Activated naive CD8-positive, alpha-beta T cell treated with anti-CD3 and anti-CD28 coated beads for 36 hours (primary cell): ENCODE results near the gene GJA4. TPM values are rescaled to one million over a fixed set of nuclear protein-coding genes. Genes with fewer than 3 reads are reported as not detected.

Experiments
- DNase-seq: peaks from one replicate; pipeline ENCODE4 v3.0.0; 2021
- H3K27ac Mint-ChIP-seq: one replicate; pipeline ENCODE4 v1.8.0; 2022; ENCODE audit warnings: mild to moderate bottlenecking, moderate library complexity, mixed read lengths
- H3K27me3 Mint-ChIP-seq: one replicate; pipeline ENCODE4 v1.8.0; 2022; ENCODE audit warnings: mild to moderate bottlenecking, mixed read lengths
- H3K36me3 Mint-ChIP-seq: one replicate; pipeline ENCODE4 v1.8.0; 2021; ENCODE audit warnings: mild to moderate bottlenecking, mixed read lengths
- H3K4me1 Mint-ChIP-seq: one replicate; pipeline ENCODE4 v1.8.0; 2021; ENCODE audit warnings: mixed read lengths
- H3K4me3 Mint-ChIP-seq: one replicate; pipeline ENCODE4 v1.8.0; 2022; ENCODE audit warnings: mild to moderate bottlenecking, moderate library complexity, mixed read lengths
- H3K9me3 Mint-ChIP-seq: one replicate; pipeline ENCODE4 v1.8.0; 2022; ENCODE audit warnings: mixed read lengths
- total RNA-seq, 2 experiments: library from RNA; stranded (reverse); gene quantifications; one replicate each; pipeline ENCODE4 v1.2.3, GENCODE V29; 2021

Gene GJA4
- total RNA-seq, 2 experiments from 2014 or later = not detected

DNA sequence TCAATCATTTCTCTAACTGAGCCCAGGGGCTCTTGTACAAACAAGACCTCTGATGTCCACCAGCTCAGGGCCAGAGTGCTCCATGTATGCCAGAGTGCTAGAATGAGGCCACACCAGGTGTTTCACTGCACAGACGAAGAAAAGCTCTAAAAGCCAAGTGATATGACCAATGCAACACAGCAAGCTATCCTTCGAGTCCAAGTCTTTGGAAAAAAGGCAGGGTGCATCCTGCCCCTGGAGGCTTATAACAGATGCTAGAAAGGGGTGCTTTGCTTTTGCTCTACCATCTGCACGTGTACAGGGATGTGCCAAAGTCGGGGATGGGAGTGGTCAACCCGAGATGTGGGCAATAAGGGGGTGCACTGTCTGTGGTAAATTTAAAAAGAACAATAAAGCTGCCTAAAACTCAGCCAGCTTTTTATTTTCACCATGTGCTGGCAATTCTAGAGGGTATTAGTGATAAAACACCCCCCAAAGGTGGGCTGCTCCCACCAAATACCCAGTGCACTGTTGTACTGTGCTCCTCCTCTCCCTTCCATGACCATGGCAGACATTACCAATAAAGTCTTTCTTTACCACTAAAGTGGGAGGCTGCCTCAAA, 34.6 kb downstream of the GJA4 start:
- Mint-ChIP-seq H3K4me3 (no peak overlapping the region), H3K9me3 (no peaks in the 10 kb centered on the region), H3K36me3 (no peaks in the 10 kb centered on the region), H3K4me1 (no peaks in the 10 kb centered on the region), H3K27ac (no peak overlapping the region), H3K27me3 (no peaks in the 10 kb centered on the region)
- DNase-seq = no peak

DNA sequence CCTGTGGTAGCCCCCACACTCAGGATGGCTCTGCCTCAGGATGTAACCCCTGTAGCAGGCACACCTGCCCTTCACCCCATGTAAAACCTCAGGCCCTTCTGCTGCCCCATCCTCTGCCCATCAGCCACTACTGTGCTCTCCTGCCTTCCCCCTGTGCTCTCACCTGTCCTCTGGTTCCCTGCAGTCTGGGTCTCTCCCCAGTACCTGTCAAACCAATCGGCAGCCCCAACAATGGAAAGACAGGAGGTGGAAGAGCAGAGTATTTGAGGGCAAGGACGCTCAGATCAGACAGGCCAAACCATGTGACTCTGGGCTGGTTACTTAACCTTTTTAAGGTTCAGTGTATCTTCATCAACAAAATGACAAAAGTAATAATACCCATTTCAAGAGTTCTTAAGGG, 35.8 kb downstream of the GJA4 start:
- Mint-ChIP-seq H3K27ac (no peak overlapping the region), H3K4me3 (no peak overlapping the region)

DNA sequence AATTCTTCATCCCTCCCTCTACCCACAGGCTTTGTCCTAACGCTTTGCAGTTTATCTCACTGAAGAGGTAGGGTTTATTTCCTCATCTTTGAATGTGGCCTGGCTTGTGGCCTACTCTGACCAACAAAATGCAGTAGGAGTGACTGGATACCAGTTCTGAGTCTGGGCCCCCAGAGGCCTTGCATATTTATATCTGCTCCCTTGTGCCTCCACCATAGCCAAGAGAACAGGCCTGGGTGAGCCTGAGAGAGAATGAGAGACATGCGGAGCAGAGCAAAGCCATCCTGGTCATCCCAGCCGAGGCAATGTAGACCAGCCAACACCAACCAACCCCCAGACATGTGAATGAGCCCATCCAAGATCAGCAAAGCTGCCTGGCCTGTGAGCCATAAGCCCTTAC, 36.5 kb downstream of the GJA4 start:
- Mint-ChIP-seq H3K27ac (no peak overlapping the region), H3K4me3 (no peak overlapping the region), H3K4me1 (no peaks in the 10 kb centered on the region), H3K36me3 (no peaks in the 10 kb centered on the region), H3K9me3 (no peaks in the 10 kb centered on the region), H3K27me3 (no peaks in the 10 kb centered on the region)
- no peak for DNase-seq

More for the DNA sequence above, 35.8 kb downstream of the GJA4 start:
- H3K4me1 Mint-ChIP-seq = no peaks in the 10 kb centered on the region
- no peaks in the 10 kb centered on the region for H3K27me3 Mint-ChIP-seq
- DNase-seq = no peak
- no peaks in the 10 kb centered on the region for H3K36me3 Mint-ChIP-seq
- H3K9me3 Mint-ChIP-seq = no peaks in the 10 kb centered on the region

DNA sequence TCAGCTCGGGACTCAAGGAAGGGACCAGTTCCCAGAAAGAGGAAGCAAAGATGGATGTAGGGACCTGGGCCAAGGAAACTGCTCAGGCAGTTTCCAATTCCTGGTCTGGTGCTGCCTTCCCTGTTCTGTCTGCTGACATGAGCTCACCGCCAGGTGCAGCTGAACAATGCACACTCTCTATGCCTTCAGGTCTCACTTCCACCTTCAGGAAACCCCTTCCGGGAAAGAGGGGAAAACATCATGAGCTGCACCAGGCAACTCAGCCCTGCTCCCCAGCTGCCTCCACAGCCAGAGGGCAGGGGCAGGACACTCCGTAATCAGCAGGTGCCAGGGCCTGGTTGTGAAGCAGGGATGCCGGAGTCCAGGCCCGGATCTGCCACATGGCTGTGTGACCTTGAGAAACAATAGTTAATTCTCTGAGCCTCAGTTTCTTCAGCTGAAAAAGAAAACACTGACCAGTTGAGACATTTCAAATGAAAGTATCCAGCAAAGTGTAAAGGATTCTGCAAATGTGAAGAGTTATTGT, 39.0 kb downstream of the GJA4 start:
- H3K9me3 Mint-ChIP-seq = no peaks in the 10 kb centered on the region
- no peaks in the 10 kb centered on the region for H3K36me3 Mint-ChIP-seq
- no peaks in the 10 kb centered on the region for H3K4me1 Mint-ChIP-seq
- no peaks in the 10 kb centered on the region for H3K27me3 Mint-ChIP-seq
- no peak overlapping the region for H3K27ac Mint-ChIP-seq
- no peak for DNase-seq
- no peak overlapping the region for H3K4me3 Mint-ChIP-seq

DNA sequence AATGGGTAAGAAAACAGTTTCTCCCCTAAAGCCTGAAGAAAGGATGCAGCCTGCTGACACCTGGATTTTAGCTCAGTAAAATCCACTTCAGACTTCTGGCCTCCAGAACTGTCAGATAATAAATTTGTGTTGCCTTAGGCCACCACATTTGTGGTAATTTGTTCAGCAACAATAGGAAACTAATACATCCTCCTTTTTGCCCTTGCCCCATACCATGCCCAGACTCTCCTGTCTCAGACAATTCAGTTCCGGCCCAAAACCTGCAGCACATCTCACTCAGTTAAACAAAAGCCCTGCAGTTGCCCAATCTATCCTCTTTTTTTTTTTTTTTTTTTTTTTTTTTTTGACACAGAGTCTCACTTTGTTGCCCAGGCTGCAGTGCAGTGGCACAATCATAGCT, 40.9 kb downstream of the GJA4 start:
- H3K36me3 Mint-ChIP-seq = no peaks in the 10 kb centered on the region
- no peak overlapping the region for H3K4me3 Mint-ChIP-seq
- no peaks in the 10 kb centered on the region for H3K9me3 Mint-ChIP-seq
- no peak for DNase-seq
- H3K4me1 Mint-ChIP-seq = no peaks in the 10 kb centered on the region
- H3K27ac Mint-ChIP-seq = no peak overlapping the region
- H3K27me3 Mint-ChIP-seq = no peaks in the 10 kb centered on the region

DNA sequence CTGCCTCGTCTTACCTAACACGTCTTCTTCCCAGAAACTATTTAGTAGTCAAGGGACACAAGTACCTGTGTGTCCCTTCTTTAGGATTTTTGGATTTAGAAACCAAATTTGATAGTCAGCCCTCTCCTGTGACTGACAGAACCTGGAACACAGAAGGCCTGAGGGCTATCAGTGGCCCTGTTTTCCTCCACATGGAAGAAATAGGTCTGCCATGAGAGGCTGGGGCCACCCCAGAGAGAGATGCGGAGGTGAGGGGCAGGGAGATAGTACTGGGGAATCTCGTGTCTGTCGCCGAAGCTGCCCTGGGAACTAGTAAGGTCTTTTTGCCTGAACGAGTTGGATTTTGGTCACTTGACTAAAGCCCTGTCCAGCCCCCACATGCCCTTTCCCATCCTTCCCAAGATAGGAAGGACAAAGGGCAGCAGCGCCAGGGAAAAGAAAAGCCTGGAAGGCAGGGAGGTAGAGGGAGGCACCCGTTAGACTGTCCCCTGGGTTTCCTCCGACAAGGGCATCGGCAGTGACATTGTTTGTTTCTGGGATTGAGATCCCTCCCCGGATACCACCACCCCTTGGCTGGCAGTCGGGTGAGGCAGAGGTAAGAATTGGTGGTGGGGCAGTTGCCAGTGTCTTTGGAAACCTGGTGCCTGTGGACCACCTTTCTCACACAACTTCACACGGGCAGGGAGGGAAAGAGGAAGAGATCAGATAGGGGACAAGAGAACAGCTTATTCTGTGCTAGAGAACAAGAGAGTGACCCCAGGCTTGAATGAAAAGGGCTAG, 46.9 kb downstream of the GJA4 start:
- Mint-ChIP-seq H3K4me1 (peaks cover 12% of the 10 kb centered on the region), H3K27ac (no peak overlapping the region), H3K27me3 (no peaks in the 10 kb centered on the region), H3K36me3 (no peaks in the 10 kb centered on the region), H3K4me3 (no peak overlapping the region), H3K9me3 (no peaks in the 10 kb centered on the region)
- no peak for DNase-seq

DNA sequence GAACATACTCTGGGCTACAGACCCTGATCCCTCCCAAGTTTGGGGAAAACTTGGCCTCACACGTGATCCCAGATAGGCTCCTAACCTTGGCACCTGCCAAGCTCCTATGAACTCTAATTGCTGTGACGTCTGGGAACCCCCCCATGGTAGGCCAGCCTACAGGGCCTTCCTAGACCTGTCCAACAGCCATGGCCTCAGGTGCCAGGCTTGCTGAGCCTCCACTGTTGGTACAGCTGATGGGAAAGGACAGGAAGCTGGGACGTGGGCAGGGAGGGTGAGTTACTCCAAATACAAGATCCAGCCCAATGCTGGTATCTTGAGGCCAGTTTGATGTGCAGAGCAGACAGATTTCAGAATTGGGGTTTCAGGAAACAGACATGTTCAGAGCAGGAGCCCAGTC, 47.6 kb downstream of the GJA4 start:
- no peak overlapping the region for H3K4me3 Mint-ChIP-seq
- DNase-seq = no peak
- no peaks in the 10 kb centered on the region for H3K9me3 Mint-ChIP-seq
- H3K27ac Mint-ChIP-seq = no peak overlapping the region
- no peaks in the 10 kb centered on the region for H3K27me3 Mint-ChIP-seq
- H3K4me1 Mint-ChIP-seq = peaks cover 12% of the 10 kb centered on the region
- H3K36me3 Mint-ChIP-seq = no peaks in the 10 kb centered on the region

DNA sequence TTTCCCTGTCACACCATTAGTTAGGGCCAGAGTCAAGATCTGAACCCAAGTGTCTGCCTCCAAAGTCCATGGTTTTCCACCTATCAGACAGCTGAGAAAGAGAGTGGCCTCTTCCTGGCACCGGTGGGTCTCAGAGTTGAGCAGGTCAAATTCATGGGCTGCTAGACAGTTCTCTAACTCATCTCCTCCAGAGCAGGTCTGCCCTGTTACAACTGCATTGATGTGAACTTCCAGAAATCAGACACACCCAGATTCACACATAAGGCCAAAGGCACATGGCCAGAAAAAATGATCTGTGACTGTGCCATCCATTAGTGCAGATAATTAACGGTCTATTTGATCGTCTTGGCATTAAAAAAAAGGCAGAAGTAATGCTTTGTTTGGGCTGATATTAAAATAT, 49.3 kb downstream of the GJA4 start:
- H3K27me3 Mint-ChIP-seq = no peaks in the 10 kb centered on the region
- H3K36me3 Mint-ChIP-seq = no peaks in the 10 kb centered on the region
- no peak overlapping the region for H3K27ac Mint-ChIP-seq
- H3K4me1 Mint-ChIP-seq = peaks cover 12% of the 10 kb centered on the region
- H3K9me3 Mint-ChIP-seq = no peaks in the 10 kb centered on the region
- DNase-seq = no peak
- no peak overlapping the region for H3K4me3 Mint-ChIP-seq

DNA sequence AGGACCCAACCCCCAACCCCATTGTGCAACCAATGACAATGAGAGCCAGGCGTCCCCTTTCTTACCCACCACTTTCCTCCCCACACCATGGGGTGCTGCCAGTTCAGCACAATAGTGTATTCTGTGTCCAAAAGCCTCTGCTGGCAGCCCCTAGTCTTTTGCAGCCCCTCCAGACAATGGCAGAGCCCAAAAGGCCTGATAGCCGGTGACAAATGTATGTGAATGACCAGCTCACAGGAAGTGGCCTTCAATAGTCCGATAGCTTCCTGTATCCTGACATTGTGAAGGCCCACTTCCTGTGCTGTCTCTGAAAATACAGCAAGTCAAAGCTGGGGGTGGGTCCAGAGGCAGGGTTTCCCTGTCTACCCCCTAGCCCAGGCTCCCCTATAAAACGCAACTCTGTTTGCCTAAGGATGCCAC, 50.2 kb downstream of the GJA4 start:
- Mint-ChIP-seq H3K4me1 (peaks cover 12% of the 10 kb centered on the region), H3K4me3 (no peak overlapping the region), H3K27ac (no peak overlapping the region)

DNA sequence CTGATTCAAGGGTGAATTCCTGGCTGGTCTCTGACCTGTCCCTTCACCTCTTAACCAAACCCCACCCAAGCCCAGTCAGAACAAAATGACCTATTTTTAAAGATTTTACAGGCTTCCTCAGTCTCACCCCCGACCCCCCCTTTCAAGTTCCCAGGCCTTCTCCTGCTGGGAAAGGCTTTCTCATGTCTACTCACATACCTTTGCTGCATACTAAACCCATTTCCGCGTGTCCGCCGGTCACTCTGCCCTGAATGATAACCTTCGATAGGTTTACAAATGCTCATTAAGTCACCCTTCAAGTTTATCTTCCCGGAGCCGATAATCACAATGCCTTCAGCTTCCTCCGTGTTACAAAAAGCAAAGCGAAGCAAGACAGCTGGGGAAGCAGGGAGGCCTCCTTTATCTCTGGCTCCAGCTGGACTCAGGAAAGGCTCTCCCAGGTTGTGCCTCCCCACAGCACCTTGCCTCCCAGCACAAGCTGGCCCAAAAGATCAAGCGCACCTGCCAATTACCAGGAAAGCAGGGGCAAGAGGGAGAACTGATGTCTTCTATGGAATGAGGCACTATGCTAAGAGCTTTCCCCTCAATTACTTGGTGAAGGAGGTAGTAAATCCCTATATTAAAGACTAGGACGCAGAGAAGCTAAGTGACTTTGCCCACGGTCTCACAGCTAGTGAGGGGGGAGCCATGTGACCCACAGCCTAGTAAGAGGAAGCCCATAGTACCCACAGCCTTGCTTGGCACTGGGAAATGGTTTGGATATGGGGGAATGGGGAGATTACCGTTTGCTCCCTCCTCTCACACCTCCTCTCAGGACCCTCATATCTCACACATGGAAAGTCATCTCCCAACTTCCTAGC, 50.8 kb downstream of the GJA4 start:
- Mint-ChIP-seq H3K4me3 (no peak overlapping the region), H3K27me3 (no peaks in the 10 kb centered on the region), H3K9me3 (no peaks in the 10 kb centered on the region), H3K27ac (no peak overlapping the region), H3K36me3 (peaks cover 4% of the 10 kb centered on the region), H3K4me1 (peaks cover 18% of the 10 kb centered on the region)
- no peak for DNase-seq

More for the DNA sequence above, 50.2 kb downstream of the GJA4 start:
- Mint-ChIP-seq H3K9me3 (no peaks in the 10 kb centered on the region), H3K36me3 (peaks cover 1% of the 10 kb centered on the region), H3K27me3 (no peaks in the 10 kb centered on the region)
- DNase-seq = no peak

DNA sequence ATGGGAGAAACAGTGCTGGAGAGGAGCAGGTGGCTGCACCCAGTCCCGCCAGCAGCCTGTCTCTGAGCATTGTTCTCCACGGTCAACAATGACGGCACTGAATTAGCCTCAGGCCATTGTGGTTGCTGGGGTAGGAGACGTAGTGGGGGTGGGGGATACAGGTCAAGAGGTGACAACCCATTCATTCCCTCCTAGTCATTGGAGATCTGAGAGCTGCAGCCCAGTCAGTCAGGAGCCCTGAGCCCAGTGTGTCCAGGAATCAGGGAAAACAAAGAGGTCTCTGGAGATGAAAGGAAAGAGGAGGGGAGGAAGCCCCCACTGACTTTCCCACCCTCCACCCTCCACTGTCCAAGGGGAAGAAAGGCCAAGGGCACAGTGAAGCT, 51.4 kb downstream of the GJA4 start:
- DNase-seq = no peak
- no peaks in the 10 kb centered on the region for H3K9me3 Mint-ChIP-seq
- peaks cover 6% of the 10 kb centered on the region for H3K36me3 Mint-ChIP-seq
- H3K4me3 Mint-ChIP-seq = no peak overlapping the region
- H3K27ac Mint-ChIP-seq = no peak overlapping the region
- no peaks in the 10 kb centered on the region for H3K27me3 Mint-ChIP-seq
- H3K4me1 Mint-ChIP-seq = peaks cover 21% of the 10 kb centered on the region

Other genes starting within 250 kb of the GJA4 start
- not detected for gene GJB5, start 38.0 kb upstream of the GJA4 start, total RNA-seq
- not detected for gene GJB4, start 33.3 kb upstream of the GJA4 start, total RNA-seq
- gene GJB3, start 11.8 kb upstream of the GJA4 start, total RNA-seq = not detected
- gene SMIM12, start 66.8 kb downstream of the GJA4 start, total RNA-seq = 10 to 100 TPM; 67.4 to 68.1 TPM
- gene DLGAP3, start 136.7 kb downstream of the GJA4 start, total RNA-seq = under 1 TPM; 0.74 to 0.91 TPM
- gene TMEM35B, start 192.3 kb downstream of the GJA4 start, total RNA-seq = 10 to 100 TPM; 18.4 to 19.2 TPM
- gene ZMYM6, start 238.9 kb downstream of the GJA4 start, total RNA-seq = 10 to 100 TPM; 12.3 to 17.2 TPM